Rectal smooth muscle tissue (tissue), 1 donor: ENCODE results near the gene DPCD.

Experiments
- H3K27ac ChIP-seq: one replicate; pipeline ENCODE4 v1.7.0; 2013; ENCODE audit warnings: low read depth, low read length, inconsistent platforms
- H3K27me3 ChIP-seq: one replicate; pipeline ENCODE4 v1.7.0; 2013; ENCODE audit warnings: low read length; ENCODE audit not compliant: control insufficient read depth, insufficient read depth
- H3K36me3 ChIP-seq: one replicate; pipeline ENCODE4 v1.7.0; 2013; ENCODE audit warnings: low read length; ENCODE audit not compliant: control insufficient read depth, insufficient read depth
- H3K4me1 ChIP-seq: one replicate; pipeline ENCODE4 v1.7.0; 2013; ENCODE audit warnings: low read length; ENCODE audit not compliant: control insufficient read depth, insufficient read depth
- H3K4me3 ChIP-seq: one replicate; pipeline ENCODE4 v1.7.0; 2013; ENCODE audit warnings: low read length
- H3K9ac ChIP-seq: one replicate; pipeline ENCODE4 v1.7.0; 2013; ENCODE audit warnings: low read length

The DPCD gene

DNA sequence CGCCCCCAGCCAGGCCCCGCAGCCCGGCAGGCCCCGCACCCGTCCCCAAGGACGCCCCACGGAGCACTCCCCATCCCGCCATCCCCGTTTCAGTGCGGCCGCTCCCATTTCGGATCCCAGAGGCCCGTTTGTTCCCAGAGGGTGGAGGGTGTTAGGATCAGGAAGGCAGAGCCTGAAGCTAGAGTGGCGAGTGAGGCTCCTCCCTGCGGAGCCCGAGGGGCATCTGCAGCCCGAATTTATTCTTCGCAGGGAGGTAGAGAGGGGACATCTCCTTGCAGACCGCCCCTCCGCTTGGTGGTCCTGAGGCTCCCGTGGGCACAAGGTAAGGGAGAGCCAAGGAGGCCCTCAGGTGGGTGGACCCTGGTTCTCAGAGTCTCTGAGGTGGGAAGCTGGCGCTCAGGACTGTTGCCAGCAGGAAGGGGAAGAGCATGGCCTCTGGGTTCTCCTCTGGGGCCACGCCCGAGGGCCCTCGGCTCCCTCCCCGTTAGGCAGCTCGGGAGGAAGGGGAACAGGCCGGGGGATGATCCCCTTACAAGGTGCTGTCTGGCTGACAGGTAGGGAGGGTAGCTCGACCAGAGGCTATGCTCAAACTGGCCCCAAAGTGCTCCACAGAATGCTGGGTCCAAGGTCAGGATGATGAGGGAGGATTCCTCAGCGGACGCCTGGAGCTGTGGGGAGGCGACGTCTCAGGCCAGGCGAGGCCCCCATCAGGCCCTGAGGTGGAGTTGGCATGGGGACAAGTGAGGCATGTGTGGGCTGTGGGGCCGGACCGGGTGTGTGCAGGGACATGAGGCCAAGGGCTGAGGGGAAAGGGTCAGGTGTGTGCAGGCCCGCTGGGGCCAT is 17.5 kb upstream of the DPCD start:
- peaks cover 30% of the 10 kb centered on the region for H3K27me3 ChIP-seq
- no peaks in the 10 kb centered on the region for H3K4me1 ChIP-seq
- H3K4me3 ChIP-seq = peak overlapping the region; percentile 59
- no peak overlapping the region for H3K27ac ChIP-seq
- H3K36me3 ChIP-seq = no peaks in the 10 kb centered on the region
- H3K9ac ChIP-seq = no peak overlapping the region

DNA sequence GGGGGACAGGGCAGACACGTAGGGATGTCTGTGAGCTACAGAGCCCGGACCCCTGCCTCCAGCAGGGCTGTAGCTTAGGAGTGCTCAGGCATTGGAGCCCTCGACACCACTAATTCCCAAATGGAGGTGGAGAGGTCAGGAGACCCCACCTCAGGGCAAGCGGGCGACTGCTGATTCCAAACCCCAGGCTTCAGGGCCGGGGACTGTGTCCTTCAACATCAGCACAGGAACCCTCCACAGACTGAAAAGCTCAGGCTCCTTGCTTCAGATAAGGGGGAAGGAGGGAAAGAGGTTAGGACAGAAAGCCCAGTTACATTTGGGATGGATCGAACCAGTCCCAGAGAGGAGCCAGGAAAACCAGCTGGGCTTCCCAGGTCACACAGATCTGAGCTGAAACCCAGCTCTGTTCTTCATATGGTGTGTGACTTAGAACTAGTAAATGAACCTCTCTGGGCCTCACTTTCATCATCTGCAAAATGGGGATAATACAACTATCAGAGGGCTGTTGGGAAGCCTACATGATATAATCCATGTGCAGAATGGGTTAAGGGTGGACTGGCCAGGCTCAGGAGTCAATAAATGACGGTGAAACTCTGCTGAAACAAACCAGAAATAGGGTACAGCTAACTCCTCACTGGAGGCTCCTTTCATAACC is 16.7 kb upstream of the DPCD start:
- Histone ChIP-seq H3K9ac (no peak overlapping the region), H3K27me3 (peaks cover 24% of the 10 kb centered on the region)

DNA sequence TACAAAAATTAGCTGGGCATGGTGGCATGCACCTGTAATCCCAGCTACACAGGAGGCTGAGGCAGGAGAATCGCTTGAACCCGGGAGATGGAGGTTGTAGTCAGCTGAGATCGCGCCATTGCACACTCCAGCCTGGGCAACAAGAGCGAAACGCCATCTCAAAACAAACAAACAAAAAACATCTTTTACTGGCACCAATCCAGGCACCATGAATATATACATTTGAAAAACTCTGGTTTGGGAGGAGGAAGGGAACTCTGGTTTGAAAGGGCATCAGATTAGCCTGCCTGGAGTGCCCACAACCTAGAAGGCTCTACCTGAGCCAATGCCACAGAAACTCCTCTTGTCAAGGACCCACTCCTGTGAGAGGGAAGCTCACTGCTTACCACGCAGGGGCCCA is 16.0 kb upstream of the DPCD start:
- Histone ChIP-seq H3K27ac (no peak overlapping the region), H3K36me3 (no peaks in the 10 kb centered on the region), H3K4me3 (no peak overlapping the region), H3K4me1 (no peaks in the 10 kb centered on the region), H3K27me3 (peaks cover 18% of the 10 kb centered on the region), H3K9ac (no peak overlapping the region)

More for the DNA sequence above, 16.7 kb upstream of the DPCD start:
- no peak overlapping the region for H3K4me3 ChIP-seq
- H3K36me3 ChIP-seq = no peaks in the 10 kb centered on the region
- no peaks in the 10 kb centered on the region for H3K4me1 ChIP-seq
- no peak overlapping the region for H3K27ac ChIP-seq

DNA sequence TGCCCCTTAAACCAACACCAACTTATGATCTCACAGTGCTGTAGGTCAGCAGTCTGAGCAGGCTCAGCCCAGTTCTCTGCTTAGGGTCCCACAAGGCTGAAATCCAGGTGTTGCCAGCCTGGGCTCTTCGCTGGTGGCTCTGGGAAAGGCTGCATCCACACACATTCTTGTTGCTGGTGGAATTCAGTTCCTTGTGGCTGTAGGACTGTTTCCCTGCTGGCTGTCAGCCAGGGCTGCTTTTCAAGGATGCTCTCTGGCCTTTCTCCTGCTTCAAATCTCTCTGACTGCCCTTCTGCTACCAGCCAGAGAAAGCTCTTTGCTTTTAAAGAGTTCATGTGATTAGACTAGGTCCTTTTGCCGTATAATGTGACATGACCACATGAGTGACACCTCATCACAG is 15.3 kb upstream of the DPCD start:
- Histone ChIP-seq H3K9ac (no peak overlapping the region), H3K36me3 (no peaks in the 10 kb centered on the region), H3K27me3 (peaks cover 14% of the 10 kb centered on the region), H3K27ac (no peak overlapping the region), H3K4me1 (no peaks in the 10 kb centered on the region), H3K4me3 (no peak overlapping the region)

DNA sequence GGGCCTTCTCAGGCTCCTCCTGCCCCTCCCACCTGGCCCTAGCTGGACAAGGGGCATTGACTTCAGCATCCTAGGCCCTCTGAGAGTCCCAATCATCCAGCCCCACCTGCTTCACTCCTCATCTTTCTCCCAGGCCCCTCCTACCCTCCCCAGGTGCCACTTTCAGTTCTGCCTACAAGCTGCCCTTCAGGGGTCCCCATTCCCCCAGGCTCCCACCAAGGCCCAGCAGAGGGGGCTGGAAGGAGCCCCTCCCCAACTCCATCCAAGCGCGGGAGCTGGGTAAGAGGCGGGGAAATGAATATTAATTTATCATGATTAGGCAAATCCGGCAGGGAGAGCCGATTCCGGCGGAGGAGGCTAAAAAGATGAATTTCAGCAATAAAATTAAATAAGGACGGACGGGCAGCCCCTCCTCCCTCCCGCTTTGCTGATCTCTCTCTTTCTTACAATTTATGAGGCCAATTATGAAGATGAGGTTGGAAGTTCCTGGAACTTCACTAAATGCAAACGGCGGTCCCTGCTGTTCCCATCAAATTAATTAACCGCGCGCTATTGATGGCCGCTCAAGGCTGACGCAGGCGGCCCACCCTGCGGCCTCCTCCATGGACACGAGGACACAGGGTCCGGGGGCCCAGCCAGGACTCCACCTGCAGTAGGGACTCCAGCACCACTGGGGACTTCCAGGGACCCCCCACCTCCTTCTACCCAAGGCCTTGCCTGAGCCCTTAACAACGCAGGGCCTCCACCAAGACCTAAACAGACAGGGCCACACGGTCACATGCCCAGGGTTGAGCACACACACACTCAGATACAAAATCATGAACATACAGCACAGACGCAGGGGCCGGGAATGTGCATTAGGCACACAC is 14.0 kb upstream of the DPCD start:
- H3K4me1 ChIP-seq = no peaks in the 10 kb centered on the region
- no peak overlapping the region for H3K27ac ChIP-seq
- peaks cover 7% of the 10 kb centered on the region for H3K27me3 ChIP-seq
- no peak overlapping the region for H3K9ac ChIP-seq
- no peaks in the 10 kb centered on the region for H3K36me3 ChIP-seq
- H3K4me3 ChIP-seq = no peak overlapping the region

DNA sequence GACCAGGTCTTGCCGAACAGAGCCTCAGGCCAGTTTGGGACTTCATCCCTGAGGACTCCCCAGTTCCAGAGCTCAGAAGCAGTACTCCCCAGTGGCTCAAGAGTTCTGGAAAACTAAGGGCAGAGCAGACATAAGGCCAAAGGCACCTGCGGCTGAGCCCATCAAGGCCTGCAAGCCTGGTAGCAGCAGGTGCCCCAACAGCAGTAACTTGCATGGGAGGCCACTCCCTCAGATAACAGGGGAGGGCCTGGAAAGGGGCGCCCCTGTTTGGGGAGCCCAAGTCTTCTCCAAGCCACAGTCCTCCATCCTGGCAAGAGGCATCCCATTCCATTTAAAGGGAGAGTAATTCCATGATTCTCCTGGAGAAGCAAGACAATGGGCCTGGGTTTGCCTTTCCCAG is 13.0 kb upstream of the DPCD start:
- Histone ChIP-seq H3K4me1 (no peaks in the 10 kb centered on the region), H3K9ac (no peak overlapping the region), H3K27me3 (no peaks in the 10 kb centered on the region), H3K36me3 (no peaks in the 10 kb centered on the region), H3K27ac (no peak overlapping the region), H3K4me3 (no peak overlapping the region)

DNA sequence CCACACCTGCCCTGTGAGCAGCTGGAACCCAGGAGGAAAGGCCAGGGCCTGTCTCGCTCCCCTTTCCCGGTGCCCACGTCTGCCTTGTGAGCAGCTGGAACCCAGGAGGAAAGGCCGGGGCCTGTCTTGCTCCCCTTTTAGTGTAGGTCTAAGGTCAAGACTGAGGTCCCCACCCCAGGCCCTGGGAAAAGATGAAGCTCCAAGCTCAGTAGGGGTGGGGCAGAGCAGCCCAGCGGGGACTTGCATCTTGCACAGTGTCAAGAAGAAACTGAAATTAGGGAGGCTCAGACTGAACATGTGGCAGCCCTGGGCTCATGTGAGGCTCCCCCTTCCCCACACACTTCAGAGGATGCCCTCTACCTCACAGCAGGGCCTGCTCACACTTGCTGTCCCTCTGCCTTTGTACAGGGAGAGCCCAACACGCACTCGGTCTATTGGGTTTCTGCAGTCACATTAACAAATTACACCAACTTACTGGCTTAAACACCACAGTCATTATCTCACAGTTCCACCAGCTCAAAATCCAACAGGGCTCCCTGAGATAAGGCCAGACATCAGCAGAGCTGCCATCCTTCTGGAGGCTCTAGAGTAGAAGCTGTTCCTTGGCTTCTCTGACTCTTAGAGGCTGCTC is 12.4 kb upstream of the DPCD start:
- no peaks in the 10 kb centered on the region for H3K27me3 ChIP-seq
- H3K36me3 ChIP-seq = no peaks in the 10 kb centered on the region

DNA sequence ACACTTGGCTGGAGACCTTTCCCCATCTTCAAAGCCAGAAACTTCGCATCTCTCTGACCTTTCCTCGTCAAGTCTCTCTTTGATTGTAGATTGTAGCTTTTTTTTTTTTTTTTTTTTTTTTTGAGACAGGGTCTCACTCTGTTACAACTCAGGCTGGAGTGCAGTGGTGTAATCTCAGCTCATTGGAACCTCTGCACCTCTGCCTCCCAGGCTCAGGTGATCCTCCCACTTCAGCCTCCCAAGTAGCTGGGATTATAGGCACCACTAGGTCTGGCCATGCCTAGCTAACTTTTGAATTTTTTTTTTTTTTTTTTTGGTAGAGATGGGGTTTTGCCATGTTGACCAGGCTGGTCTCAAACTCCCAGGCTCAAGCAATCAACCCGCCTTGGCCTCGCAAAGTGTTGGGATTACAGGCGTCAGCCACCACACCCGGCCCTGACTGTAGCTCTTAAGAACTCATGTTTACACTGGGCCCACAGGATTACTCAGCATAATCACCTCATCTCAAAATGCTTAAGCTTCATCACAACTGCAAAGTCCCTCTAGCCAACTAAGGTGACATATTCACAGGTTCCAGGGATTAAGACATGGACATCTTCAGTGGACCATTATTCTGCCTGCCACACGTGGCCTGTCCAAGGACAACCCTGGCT is 11.8 kb upstream of the DPCD start:
- Histone ChIP-seq H3K27me3 (no peaks in the 10 kb centered on the region), H3K9ac (no peak overlapping the region), H3K27ac (no peak overlapping the region), H3K4me1 (no peaks in the 10 kb centered on the region), H3K4me3 (no peak overlapping the region), H3K36me3 (no peaks in the 10 kb centered on the region)

More for the DNA sequence above, 12.4 kb upstream of the DPCD start:
- H3K9ac ChIP-seq = no peak overlapping the region
- H3K27ac ChIP-seq = no peak overlapping the region
- no peaks in the 10 kb centered on the region for H3K4me1 ChIP-seq
- no peak overlapping the region for H3K4me3 ChIP-seq

DNA sequence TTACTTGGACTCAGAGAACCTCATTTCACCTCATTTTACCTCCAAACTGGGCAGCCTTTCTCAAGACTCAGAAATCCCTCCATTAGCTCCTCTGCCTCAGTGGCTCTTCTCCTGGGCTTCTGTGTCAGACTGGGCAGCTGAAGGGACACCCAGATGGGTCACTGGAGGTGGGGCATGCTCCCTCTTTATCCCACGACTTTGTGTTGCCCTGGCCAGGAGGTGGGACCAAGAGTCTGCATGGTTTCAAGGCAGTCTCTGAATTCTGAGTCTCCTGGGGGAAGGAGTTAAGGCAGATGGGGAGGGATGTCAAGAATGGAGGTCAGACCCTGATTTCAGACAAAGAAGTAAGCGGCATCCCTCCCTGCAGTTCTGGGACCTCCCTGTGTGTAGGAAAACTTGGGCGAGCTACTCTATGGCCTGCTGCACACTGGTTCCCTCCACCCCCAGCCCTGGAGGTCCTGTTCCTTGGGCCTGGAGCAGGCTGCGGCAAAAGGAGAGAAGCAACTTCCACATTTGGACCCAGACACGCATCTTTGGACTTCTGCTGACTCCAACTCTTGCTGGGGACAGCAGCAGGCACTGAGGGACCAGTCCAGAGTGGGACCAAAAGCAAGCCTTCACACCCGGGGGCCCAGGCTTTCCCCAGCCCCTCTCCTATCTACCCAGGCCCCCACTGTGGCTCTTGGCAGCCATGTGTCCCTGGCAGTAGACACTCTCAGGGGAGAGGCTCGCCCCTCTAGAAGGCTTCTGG is 10.8 kb upstream of the DPCD start:
- no peaks in the 10 kb centered on the region for H3K27me3 ChIP-seq
- H3K36me3 ChIP-seq = peaks cover under 1% of the 10 kb centered on the region
- H3K9ac ChIP-seq = no peak overlapping the region
- no peak overlapping the region for H3K27ac ChIP-seq
- H3K4me3 ChIP-seq = no peak overlapping the region
- H3K4me1 ChIP-seq = no peaks in the 10 kb centered on the region

DNA sequence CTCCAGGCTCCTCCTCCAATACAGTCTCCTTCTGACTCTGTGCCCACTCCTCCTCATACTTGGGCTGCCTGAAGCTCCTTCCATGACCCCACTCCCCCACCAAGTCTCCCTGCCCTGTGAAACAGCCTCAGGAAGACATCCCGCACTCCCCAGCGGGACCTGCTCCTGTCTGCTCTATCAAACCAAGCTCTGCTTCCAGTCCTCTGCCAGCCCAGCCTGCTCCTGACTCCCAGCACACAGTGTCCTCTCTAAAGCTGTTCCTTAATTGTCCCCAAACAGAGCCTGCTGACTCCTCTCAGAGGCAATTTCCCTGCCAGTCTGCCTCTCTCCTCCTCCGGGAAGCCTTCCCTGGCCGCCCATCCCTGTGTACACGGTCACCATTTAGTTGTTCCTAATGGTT is 9.9 kb upstream of the DPCD start:
- peaks cover 7% of the 10 kb centered on the region for H3K36me3 ChIP-seq
- H3K4me1 ChIP-seq = no peaks in the 10 kb centered on the region
- H3K27me3 ChIP-seq = no peaks in the 10 kb centered on the region
- H3K9ac ChIP-seq = no peak overlapping the region
- H3K4me3 ChIP-seq = no peak overlapping the region
- H3K27ac ChIP-seq = no peak overlapping the region

DNA sequence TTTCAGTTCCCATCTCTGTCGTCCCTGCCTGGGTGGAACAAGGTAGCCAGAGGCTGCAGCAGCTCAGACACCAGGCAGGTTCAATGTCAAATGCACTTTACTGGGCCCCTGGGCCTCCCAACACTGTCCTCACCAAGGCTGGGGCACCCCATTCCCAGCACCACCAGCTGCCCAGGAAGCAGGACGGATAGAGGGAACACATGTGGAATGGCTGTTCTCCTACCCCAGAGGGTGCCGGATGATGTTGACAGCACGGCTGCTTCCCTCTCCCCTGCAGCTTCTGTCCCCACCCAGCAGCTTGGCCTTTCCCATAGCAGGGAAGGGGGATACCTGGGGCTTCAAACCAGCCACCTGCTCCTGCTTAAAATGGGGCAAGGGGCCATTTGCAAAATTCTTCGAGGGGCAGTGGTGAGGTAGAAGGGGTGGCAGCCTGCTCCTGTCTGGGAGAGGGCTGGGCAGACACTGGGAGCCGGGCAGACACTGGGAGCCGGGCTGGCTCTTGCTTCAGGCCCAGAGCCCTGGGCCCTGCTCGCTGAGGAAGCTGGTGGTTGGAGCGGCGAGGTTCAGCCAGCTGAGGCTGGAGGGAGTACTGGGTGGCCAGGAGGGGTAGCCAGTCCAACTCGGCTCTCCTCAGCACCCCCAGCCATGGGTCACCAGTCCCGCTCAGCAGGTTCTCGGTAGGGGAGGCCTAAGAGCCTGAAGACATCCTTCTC is 9.2 kb upstream of the DPCD start:
- no peak overlapping the region for H3K9ac ChIP-seq
- H3K27ac ChIP-seq = no peak overlapping the region
- H3K4me3 ChIP-seq = no peak overlapping the region
- H3K4me1 ChIP-seq = no peaks in the 10 kb centered on the region
- H3K27me3 ChIP-seq = no peaks in the 10 kb centered on the region
- H3K36me3 ChIP-seq = peaks cover 12% of the 10 kb centered on the region
